WTC11 (cell line): ENCODE measurements around the gene SLC31A1. TPM values are rescaled to one million over a fixed set of nuclear protein-coding genes. Genes with fewer than 3 reads are reported as not detected.

Experiments
- ATAC-seq: fragments of 200-7000 bp; cut with Tn5 transposase; 2 replicates; pipeline ENCODE4 v1.10.0; 2021; ENCODE audit warnings: mild to moderate bottlenecking, moderate library complexity
- CTCF ChIA-PET: fragments of 300-600 bp; sonication (Branson Sonifier 250); formaldehyde crosslinking; loops from one replicate; lab custom pipeline; 2021; ENCODE audit warnings: antibody characterized with exemption; lab: Charles Lee
- POLR2A ChIA-PET: fragments of 350-600 bp; sonication (Branson Sonifier 250); formaldehyde crosslinking; loops from one replicate; lab custom pipeline; 2021; ENCODE audit warnings: antibody characterized with exemption; lab: Charles Lee
- DNase-seq: peaks from one replicate; pipeline ENCODE4 v3.0.0; 2021; ENCODE audit warnings: low spot score
- H3K27ac Mint-ChIP-seq: 2 replicates; pipeline ENCODE4 v1.8.0; 2021; ENCODE audit warnings: mixed read lengths
- H3K27me3 Mint-ChIP-seq: 2 replicates; pipeline ENCODE4 v1.8.0; 2021; ENCODE audit warnings: low read depth, mild to moderate bottlenecking, moderate library complexity, mixed read lengths
- H3K36me3 Mint-ChIP-seq: 2 replicates; pipeline ENCODE4 v1.8.0; 2021; ENCODE audit warnings: mixed read lengths
- H3K4me1 Mint-ChIP-seq: 2 replicates; pipeline ENCODE4 v1.8.0; 2022; ENCODE audit warnings: mixed read lengths
- H3K4me3 Mint-ChIP-seq: 2 replicates; pipeline ENCODE4 v1.8.0; 2021; ENCODE audit warnings: mild to moderate bottlenecking, moderate library complexity, mixed read lengths
- H3K9me3 Mint-ChIP-seq: 2 replicates; pipeline ENCODE4 v1.8.0; 2021; ENCODE audit warnings: mixed read lengths
- ESRRA ChIP-seq: sonication (generic); formaldehyde crosslinking; IDR thresholded peaks from 2 replicates; pipeline ENCODE4 v1.8.1; 2022; ENCODE audit warnings: mild to moderate bottlenecking, missing genetic modification reagents, borderline replicate concordance
- GABPB1 ChIP-seq: sonication (generic); formaldehyde crosslinking; IDR thresholded peaks from 2 replicates; pipeline ENCODE4 v1.8.1; 2023; ENCODE audit warnings: mild to moderate bottlenecking, missing genetic modification reagents
- HMGA2 ChIP-seq: fragments of 250-450 bp; sonication (Bioruptor Pico); IDR thresholded peaks from 2 replicates; pipeline ENCODE4 v1.4.0; 2021; ENCODE audit warnings: mild to moderate bottlenecking, moderate library complexity
- SMAD4 ChIP-seq: sonication (generic); formaldehyde crosslinking; IDR thresholded peaks from 2 replicates; pipeline ENCODE4 v1.8.0; 2022; ENCODE audit warnings: mild to moderate bottlenecking, missing genetic modification reagents
- ZNF416 ChIP-seq: fragments of 250-450 bp; sonication (Bioruptor Pico); IDR thresholded peaks from 2 replicates; pipeline ENCODE4 v1.9.0; 2021; ENCODE audit warnings: mild to moderate bottlenecking, inconsistent platforms
- total RNA-seq: library from RNA; stranded (reverse); gene quantifications from 3 replicates; pipeline ENCODE4 v1.2.3, GENCODE V29; 2021
- TF ChIP-seq, protein P1 (sequence below): sonication (generic); formaldehyde crosslinking; IDR thresholded peaks from 2 replicates; pipeline ENCODE4 v1.8.0; 2023; ENCODE audit warnings: missing genetic modification reagents, mild to moderate bottlenecking, borderline replicate concordance
- TF ChIP-seq, protein P2 (sequence below): fragments of 250-450 bp; sonication (Bioruptor Pico); IDR thresholded peaks from 2 replicates; pipeline ENCODE4 v1.9.0; 2021; ENCODE audit warnings: mild to moderate bottlenecking
- TF ChIP-seq, protein P3 (sequence below): sonication (generic); formaldehyde crosslinking; IDR thresholded peaks from 2 replicates; pipeline ENCODE4 v1.8.1; 2023; ENCODE audit warnings: mild to moderate bottlenecking, missing genetic modification reagents, moderate library complexity
- TF ChIP-seq, protein P4 (sequence below): sonication (generic); formaldehyde crosslinking; IDR thresholded peaks from 2 replicates; pipeline ENCODE4 v1.8.1; 2023; ENCODE audit warnings: mild to moderate bottlenecking, moderate library complexity, missing genetic modification reagents
- TF ChIP-seq, protein P5 (sequence below): fragments of 250-450 bp; sonication (Bioruptor Pico); conservative IDR thresholded peaks from 2 replicates; pipeline ENCODE4 v1.9.0; 2021; ENCODE audit warnings: mild to moderate bottlenecking

SLC31A1 gene
- total RNA-seq, 1 experiment from 2014 or later, result 43.9 TPM

DNA sequence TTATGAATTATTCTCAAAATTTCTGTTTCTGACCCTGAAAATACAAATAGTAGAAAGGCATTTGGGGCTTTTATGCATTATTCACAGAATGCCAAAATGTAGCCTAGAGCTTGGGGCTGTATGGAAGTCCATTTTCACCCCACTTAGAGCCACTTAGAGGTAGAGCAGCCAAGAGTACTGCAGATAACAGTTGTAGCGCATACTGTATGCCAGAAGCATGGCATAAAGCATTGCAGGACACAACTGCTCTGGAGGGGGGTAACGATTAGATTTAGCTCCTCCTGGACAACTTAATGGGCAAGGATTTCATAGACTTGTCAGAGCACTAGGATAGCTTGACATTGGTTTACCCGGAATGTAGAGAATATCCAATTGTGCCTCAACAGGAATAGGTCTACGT is 15.7 kb downstream of the SLC31A1 start (continued):
- TF ChIP-seq, protein P1, sequence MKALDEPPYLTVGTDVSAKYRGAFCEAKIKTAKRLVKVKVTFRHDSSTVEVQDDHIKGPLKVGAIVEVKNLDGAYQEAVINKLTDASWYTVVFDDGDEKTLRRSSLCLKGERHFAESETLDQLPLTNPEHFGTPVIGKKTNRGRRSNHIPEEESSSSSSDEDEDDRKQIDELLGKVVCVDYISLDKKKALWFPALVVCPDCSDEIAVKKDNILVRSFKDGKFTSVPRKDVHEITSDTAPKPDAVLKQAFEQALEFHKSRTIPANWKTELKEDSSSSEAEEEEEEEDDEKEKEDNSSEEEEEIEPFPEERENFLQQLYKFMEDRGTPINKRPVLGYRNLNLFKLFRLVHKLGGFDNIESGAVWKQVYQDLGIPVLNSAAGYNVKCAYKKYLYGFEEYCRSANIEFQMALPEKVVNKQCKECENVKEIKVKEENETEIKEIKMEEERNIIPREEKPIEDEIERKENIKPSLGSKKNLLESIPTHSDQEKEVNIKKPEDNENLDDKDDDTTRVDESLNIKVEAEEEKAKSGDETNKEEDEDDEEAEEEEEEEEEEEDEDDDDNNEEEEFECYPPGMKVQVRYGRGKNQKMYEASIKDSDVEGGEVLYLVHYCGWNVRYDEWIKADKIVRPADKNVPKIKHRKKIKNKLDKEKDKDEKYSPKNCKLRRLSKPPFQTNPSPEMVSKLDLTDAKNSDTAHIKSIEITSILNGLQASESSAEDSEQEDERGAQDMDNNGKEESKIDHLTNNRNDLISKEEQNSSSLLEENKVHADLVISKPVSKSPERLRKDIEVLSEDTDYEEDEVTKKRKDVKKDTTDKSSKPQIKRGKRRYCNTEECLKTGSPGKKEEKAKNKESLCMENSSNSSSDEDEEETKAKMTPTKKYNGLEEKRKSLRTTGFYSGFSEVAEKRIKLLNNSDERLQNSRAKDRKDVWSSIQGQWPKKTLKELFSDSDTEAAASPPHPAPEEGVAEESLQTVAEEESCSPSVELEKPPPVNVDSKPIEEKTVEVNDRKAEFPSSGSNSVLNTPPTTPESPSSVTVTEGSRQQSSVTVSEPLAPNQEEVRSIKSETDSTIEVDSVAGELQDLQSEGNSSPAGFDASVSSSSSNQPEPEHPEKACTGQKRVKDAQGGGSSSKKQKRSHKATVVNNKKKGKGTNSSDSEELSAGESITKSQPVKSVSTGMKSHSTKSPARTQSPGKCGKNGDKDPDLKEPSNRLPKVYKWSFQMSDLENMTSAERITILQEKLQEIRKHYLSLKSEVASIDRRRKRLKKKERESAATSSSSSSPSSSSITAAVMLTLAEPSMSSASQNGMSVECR (CRISPR knock-in tag), result no peak
- TF ChIP-seq, all 79 proteins: peak for 0

DNA sequence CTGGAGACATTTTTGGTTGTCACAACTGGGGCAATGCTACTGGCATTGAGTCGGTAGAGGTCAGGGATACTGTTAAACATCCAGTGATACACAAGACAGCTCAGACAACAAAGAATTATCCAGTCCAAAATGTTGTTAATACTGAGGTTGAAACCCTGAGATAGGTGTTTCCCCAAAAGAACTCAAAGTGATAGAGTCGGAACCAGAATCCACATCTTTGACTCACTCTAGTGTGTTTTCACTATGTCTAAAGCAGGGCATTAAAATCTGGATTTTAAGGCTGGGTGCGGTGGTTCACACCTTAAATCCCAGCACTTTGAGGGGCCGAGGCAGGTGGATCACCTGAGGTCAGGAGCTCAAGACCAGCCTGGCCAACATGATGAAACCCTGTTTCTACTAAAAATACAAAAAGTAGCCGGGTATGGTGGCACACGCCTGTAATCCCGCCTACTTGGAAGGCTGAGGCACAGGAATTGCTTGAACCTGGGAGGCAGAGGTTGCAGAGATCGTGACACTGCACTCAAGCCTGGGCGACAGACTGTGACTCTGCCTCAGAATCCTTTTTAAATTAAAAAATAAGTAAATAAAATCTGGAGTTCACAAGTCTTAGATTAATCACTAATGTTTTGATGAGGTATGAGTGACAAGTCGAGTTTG is 17.0 kb downstream of the SLC31A1 start:
- no peak overlapping the region for H3K27ac Mint-ChIP-seq
- no peak overlapping the region for H3K4me3 Mint-ChIP-seq
- H3K27me3 Mint-ChIP-seq, result no peaks in the 10 kb centered on the region
- CTCF ChIA-PET, result no interaction called here
- H3K36me3 Mint-ChIP-seq, result no peaks in the 10 kb centered on the region
- TF ChIP-seq, protein P2, sequence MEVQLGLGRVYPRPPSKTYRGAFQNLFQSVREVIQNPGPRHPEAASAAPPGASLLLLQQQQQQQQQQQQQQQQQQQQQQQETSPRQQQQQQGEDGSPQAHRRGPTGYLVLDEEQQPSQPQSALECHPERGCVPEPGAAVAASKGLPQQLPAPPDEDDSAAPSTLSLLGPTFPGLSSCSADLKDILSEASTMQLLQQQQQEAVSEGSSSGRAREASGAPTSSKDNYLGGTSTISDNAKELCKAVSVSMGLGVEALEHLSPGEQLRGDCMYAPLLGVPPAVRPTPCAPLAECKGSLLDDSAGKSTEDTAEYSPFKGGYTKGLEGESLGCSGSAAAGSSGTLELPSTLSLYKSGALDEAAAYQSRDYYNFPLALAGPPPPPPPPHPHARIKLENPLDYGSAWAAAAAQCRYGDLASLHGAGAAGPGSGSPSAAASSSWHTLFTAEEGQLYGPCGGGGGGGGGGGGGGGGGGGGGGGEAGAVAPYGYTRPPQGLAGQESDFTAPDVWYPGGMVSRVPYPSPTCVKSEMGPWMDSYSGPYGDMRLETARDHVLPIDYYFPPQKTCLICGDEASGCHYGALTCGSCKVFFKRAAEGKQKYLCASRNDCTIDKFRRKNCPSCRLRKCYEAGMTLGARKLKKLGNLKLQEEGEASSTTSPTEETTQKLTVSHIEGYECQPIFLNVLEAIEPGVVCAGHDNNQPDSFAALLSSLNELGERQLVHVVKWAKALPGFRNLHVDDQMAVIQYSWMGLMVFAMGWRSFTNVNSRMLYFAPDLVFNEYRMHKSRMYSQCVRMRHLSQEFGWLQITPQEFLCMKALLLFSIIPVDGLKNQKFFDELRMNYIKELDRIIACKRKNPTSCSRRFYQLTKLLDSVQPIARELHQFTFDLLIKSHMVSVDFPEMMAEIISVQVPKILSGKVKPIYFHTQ, result no peak
- TF ChIP-seq HMGA2 (CRISPR knock-in tag) (no peak), SMAD4 (CRISPR knock-in tag) (no peak), ESRRA (CRISPR knock-in tag) (no peak)
- no peaks in the 10 kb centered on the region for H3K9me3 Mint-ChIP-seq
- POLR2A ChIA-PET, result no interaction called here
- H3K4me1 Mint-ChIP-seq, result no peaks in the 10 kb centered on the region
- ATAC-seq, result no peak
- no peak for DNase-seq

DNA sequence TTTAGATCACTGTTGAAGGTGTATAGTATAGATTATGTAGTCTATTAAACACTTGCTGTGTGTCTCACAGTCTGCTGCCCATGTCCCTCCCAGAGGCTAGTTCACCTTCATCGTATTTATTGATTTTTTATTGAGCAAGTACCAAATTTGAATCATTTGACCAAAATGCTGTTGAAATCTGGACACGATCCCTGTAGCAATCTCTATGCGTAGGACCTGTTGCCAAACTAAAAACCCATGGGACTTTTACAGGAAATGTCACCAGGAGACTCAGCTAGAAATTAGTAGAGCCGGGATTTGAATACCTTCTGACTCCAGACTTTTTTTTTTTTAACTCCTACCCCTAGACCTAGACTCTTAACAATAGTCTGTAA is 17.5 kb downstream of the SLC31A1 start:
- ChIA-PET CTCF (no interaction called here), POLR2A (no interaction called here)
- Mint-ChIP-seq H3K27ac (no peak overlapping the region), H3K4me3 (no peak overlapping the region), H3K4me1 (no peaks in the 10 kb centered on the region), H3K36me3 (no peaks in the 10 kb centered on the region), H3K9me3 (no peaks in the 10 kb centered on the region), H3K27me3 (no peaks in the 10 kb centered on the region)
- DNase-seq, result no peak
- no peak for ATAC-seq
- no peak for TF ChIP-seq ZNF416 (CRISPR knock-in tag)
- no peak for TF ChIP-seq GABPB1 (CRISPR knock-in tag)
- TF ChIP-seq, protein P2, result no peak
- TF ChIP-seq, protein P3, sequence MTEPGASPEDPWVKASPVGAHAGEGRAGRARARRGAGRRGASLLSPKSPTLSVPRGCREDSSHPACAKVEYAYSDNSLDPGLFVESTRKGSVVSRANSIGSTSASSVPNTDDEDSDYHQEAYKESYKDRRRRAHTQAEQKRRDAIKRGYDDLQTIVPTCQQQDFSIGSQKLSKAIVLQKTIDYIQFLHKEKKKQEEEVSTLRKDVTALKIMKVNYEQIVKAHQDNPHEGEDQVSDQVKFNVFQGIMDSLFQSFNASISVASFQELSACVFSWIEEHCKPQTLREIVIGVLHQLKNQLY (CRISPR knock-in tag), result no peak
- TF ChIP-seq, protein P4, sequence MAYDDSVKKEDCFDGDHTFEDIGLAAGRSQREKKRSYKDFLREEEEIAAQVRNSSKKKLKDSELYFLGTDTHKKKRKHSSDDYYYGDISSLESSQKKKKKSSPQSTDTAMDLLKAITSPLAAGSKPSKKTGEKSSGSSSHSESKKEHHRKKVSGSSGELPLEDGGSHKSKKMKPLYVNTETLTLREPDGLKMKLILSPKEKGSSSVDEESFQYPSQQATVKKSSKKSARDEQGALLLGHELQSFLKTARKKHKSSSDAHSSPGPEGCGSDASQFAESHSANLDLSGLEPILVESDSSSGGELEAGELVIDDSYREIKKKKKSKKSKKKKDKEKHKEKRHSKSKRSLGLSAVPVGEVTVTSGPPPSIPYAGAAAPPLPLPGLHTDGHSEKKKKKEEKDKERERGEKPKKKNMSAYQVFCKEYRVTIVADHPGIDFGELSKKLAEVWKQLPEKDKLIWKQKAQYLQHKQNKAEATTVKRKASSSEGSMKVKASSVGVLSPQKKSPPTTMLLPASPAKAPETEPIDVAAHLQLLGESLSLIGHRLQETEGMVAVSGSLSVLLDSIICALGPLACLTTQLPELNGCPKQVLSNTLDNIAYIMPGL (CRISPR knock-in tag), result no peak
- TF ChIP-seq, protein P5, sequence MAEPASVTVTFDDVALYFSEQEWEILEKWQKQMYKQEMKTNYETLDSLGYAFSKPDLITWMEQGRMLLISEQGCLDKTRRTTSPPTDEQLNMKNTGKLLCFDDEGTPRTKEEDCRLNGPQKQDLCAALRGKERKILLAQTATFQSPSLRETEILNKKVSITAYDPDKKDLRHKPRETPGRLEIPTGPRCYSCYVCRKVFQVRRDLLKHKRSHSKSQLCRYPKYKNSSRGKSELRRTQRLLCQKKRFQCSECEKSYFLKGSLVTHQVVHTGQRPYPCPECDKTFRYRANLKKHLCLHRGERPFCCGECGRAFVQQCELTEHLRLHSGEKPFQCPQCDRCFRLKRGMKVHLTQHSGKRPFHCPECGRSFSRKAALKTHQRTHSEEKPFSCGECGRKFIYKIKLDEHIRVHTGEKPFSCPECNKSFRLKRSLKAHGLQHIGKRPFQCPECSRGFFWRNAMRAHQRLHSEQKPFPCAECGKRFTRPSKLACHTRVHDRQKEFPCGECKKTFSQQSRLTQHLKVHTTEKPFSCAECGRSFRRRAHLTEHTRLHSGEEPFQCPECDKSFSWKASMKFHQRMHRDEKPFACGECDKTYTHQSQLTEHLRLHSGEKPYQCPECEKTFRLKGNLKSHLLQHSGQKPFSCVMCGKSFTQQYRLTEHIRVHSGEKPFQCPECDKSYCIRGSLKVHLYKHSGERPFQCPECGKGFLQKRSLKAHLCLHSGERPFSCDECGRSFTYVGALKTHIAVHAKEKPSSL (CRISPR knock-in tag), result no peak
